Hepatic stellate cell (primary cell): ENCODE results near the gene MAB21L4.

Experiments
- DNase-seq: peaks from one replicate; pipeline ENCODE4 v3.0.0; 2011; ENCODE audit warnings: low spot score

The MAB21L4 gene

GRCh38 chr2:240895656-240896388, at the start of gene MAB21L4:
Gene MAB21L4 (minus strand): TSS chr2:240896156. CDS start chr2:240895997, 159 bp downstream.
- no peak for DNase-seq

- DNase-seq = no peak
These were observed 40.1 kb upstream of the MAB21L4 start for GRCh38 chr2:240936106-240936505.

- no peak for DNase-seq
These were observed 39.3 kb upstream of the MAB21L4 start for GRCh38 chr2:240935103-240935876.

- DNase-seq = no peak
These were observed 38.7 kb upstream of the MAB21L4 start for GRCh38 chr2:240934701-240935102.

- no peak for DNase-seq
These were observed 38.2 kb upstream of the MAB21L4 start for GRCh38 chr2:240933966-240934700.

- DNase-seq = no peak
These were observed 37.4 kb upstream of the MAB21L4 start for GRCh38 chr2:240933048-240933965.

- no peak for DNase-seq
These were observed 36.7 kb upstream of the MAB21L4 start for GRCh38 chr2:240932724-240933047.

- DNase-seq = no peak
These were observed 36.2 kb upstream of the MAB21L4 start for GRCh38 chr2:240932001-240932723.

- no peak for DNase-seq
These were observed 35.5 kb upstream of the MAB21L4 start for GRCh38 chr2:240931319-240931949.

GRCh38 chr2:240930631-240931318, 34.8 kb upstream of the MAB21L4 start:
- no peak for DNase-seq

GRCh38 chr2:240930096-240930630, 34.2 kb upstream of the MAB21L4 start:
- DNase-seq = no peak

- DNase-seq = no peak
These were observed 33.6 kb upstream of the MAB21L4 start for GRCh38 chr2:240929364-240930095.

GRCh38 chr2:240928476-240929363, 32.8 kb upstream of the MAB21L4 start:
- DNase-seq = no peak

- no peak for DNase-seq
These were observed 31.4 kb upstream of the MAB21L4 start for GRCh38 chr2:240927390-240927781.

- DNase-seq = peak; percentile 87
These were observed 30.8 kb upstream of the MAB21L4 start for GRCh38 chr2:240926516-240927389.

- DNase-seq = no peak
These were observed 29.9 kb upstream of the MAB21L4 start for GRCh38 chr2:240925568-240926515.
